Uterus (tissue), 4 donors: ENCODE data around the gene ASIC2. TPM values are rescaled to one million over a fixed set of nuclear protein-coding genes. Genes with fewer than 3 reads are reported as not detected.

Experiments used
- DNase-seq, 2 donors: peaks; one replicate each; pipeline ENCODE4 v3.0.0-alpha.2; 2019 to 2020
- H3K27ac ChIP-seq, 2 donors: fragments of 200-600 bp; sonication (generic); 1 replicate in 1 of 2; 2 replicates in 1 of 2; pipeline ENCODE4 v1.5.1; 2016 to 2018
- H3K27me3 ChIP-seq, 2 donors: fragments of 200-600 bp; sonication (generic); one replicate each; pipeline ENCODE4 v1.5.1; 2018 to 2019; ENCODE audit warnings: control low read depth in 1 of 2
- H3K36me3 ChIP-seq, 2 donors: fragments of 200-600 bp; sonication (generic); one replicate each; pipeline ENCODE4 v1.5.1; 2019; ENCODE audit warnings: control low read depth in 1 of 2
- H3K4me1 ChIP-seq, 2 donors: fragments of 200-600 bp; sonication (generic); one replicate each; pipeline ENCODE4 v1.5.1; 2018 to 2019; ENCODE audit warnings: control low read depth in 1 of 2
- H3K4me3 ChIP-seq, 2 donors: fragments of 200-600 bp; sonication (generic); 1 replicate in 1 of 2; 2 replicates in 1 of 2; pipeline ENCODE4 v1.5.1; 2018 to 2019; ENCODE audit warnings: mild to moderate bottlenecking in 1 of 2
- H3K9me3 ChIP-seq, 2 donors: fragments of 200-600 bp; sonication (generic); one replicate each; pipeline ENCODE4 v1.5.1; 2019; ENCODE audit warnings: control low read depth in 1 of 2
- CTCF ChIP-seq, 4 experiments: fragments of 200-600 bp in 2 of 4; fragments of 450-650 bp in 2 of 4; sonication (generic) in 2 of 4; IDR thresholded peaks; one replicate each; pipeline ENCODE4 v1.5.1; 2016 to 2019; ENCODE audit warnings: antibody characterized with exemption in 4 of 4, mild to moderate bottlenecking in 2 of 4, moderate library complexity in 1 of 4
- POLR2A ChIP-seq, 2 donors: fragments of 450-650 bp; IDR thresholded peaks; one replicate each; pipeline ENCODE4 v1.6.1; 2016; ENCODE audit warnings: antibody characterized with exemption in 2 of 2, mild to moderate bottlenecking in 1 of 2, moderate library complexity in 1 of 2
- intact Hi-C: fragments of 100-400 bp; cut with DNase I; formaldehyde crosslinking; loops from one replicate; pipeline ENCODE4 v1.15.1; 2023; ENCODE audit warnings: low total_unique reads
- total RNA-seq, 4 donors: library from RNA; depleted of rRNA in 3 of 4; stranded (reverse); fragments of >200 nt in 3 of 4; gene quantifications; one replicate each; pipeline versions ENCODE4 v1.1.0 to v1.2.4, GENCODE V29; 2014 to 2023
- donor health status: DM: yes; HTN: yes; CAD: no.

ASIC2 gene
- total RNA-seq, 4 donors from 2014 or later: 1.2 to 1.4 TPM; not detected in 2

GRCh38 chr17:33053676-33054075 is 239.4 kb downstream of the ASIC2 start:
- H3K36me3 ChIP-seq: no peaks in the 10 kb centered on the region

DNA sequence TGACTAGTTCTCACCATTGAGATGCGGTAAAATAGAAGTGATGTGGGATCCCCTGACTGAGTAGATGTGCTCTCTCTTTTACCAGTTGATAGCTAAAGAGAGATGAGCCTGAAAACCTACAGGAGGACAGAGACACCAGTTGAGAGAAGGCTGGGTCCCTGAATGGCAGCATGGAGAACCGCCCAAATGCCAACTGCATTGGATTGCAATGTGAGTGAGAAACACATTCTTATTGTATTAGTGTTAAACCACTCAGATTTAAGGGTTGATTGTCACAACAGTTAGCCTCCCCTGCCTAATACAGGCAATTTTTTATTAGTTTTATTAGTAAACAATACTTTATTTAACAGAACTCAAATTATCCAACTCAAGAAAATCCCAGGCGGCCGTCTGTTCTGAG is 240.2 kb downstream of the ASIC2 start:
- Histone ChIP-seq H3K36me3 (no peaks in the 10 kb centered on the region), H3K9me3 (no peaks in the 10 kb centered on the region), H3K4me3 (no peak overlapping the region), H3K4me1 (no peaks in the 10 kb centered on the region), H3K27ac (no peak overlapping the region), H3K27me3 (no peaks in the 10 kb centered on the region)
- TF ChIP-seq POLR2A (IDR thresholded peaks at IDR 0.05): no peak
- TF ChIP-seq CTCF (IDR thresholded peaks at IDR 0.05): no peak
- DNase-seq: no peak
- intact Hi-C loops: no loop called here

More at GRCh38 chr17:33053676-33054075, 239.4 kb downstream of the ASIC2 start:
- TF ChIP-seq POLR2A (IDR thresholded peaks at IDR 0.05): no peak
- no peak for TF ChIP-seq CTCF (IDR thresholded peaks at IDR 0.05)
- H3K27ac ChIP-seq: no peak overlapping the region
- H3K4me1 ChIP-seq: no peaks in the 10 kb centered on the region
- no peaks in the 10 kb centered on the region for H3K9me3 ChIP-seq
- H3K4me3 ChIP-seq: no peak overlapping the region
- H3K27me3 ChIP-seq: no peaks in the 10 kb centered on the region
- no peak for DNase-seq
- intact Hi-C loops: no loop called here

- intact Hi-C loops: no loop called here
- TF ChIP-seq POLR2A (IDR thresholded peaks at IDR 0.05) (no peak), CTCF (IDR thresholded peaks at IDR 0.05) (no peak)
- Histone ChIP-seq H3K4me3 (no peak overlapping the region), H3K4me1 (no peaks in the 10 kb centered on the region), H3K9me3 (no peaks in the 10 kb centered on the region), H3K27ac (no peak overlapping the region), H3K36me3 (no peaks in the 10 kb centered on the region), H3K27me3 (no peaks in the 10 kb centered on the region)
- DNase-seq: no peak
Observed at GRCh38 chr17:33050611-33051140, 242.4 kb downstream of the ASIC2 start.

DNA sequence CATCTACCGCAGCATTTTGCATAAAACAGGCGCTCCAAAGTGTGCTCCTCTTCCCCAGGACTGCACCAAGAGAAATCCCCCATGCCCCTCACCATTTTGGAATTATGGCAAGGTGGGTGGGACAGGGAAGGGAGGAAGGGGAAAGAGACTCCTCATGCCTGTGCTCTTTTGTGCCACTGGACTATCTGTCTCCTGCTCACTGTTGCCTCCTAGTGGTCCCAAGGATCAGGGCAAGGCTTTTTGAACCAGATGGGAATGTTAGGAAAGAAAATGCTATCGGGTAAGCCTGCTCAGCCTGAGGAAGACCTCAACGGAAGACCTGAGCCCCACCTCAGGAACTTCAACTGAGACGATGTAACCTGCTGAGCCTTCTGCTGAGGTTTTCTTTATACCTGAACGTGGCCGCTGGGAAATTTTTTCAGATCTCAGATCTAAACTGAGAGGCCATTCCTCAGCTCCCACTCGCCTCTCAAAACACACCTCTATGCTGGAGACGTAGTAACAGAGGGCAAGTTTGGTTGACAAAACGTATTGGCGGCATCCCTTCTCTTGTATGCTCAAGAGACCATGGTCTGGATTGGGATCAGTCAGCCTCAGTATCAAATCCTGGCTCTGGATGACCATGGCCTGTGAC is 243.2 kb downstream of the ASIC2 start:
- Histone ChIP-seq H3K4me3 (no peak overlapping the region), H3K27ac (no peak overlapping the region), H3K27me3 (no peaks in the 10 kb centered on the region), H3K36me3 (no peaks in the 10 kb centered on the region), H3K4me1 (no peaks in the 10 kb centered on the region), H3K9me3 (no peaks in the 10 kb centered on the region)
- intact Hi-C loops: no loop called here
- TF ChIP-seq CTCF (IDR thresholded peaks at IDR 0.05) (peak; percentile 39 to 58 (median 44)), POLR2A (IDR thresholded peaks at IDR 0.05) (no peak)
- DNase-seq: peak; percentile 22 to 30

DNA sequence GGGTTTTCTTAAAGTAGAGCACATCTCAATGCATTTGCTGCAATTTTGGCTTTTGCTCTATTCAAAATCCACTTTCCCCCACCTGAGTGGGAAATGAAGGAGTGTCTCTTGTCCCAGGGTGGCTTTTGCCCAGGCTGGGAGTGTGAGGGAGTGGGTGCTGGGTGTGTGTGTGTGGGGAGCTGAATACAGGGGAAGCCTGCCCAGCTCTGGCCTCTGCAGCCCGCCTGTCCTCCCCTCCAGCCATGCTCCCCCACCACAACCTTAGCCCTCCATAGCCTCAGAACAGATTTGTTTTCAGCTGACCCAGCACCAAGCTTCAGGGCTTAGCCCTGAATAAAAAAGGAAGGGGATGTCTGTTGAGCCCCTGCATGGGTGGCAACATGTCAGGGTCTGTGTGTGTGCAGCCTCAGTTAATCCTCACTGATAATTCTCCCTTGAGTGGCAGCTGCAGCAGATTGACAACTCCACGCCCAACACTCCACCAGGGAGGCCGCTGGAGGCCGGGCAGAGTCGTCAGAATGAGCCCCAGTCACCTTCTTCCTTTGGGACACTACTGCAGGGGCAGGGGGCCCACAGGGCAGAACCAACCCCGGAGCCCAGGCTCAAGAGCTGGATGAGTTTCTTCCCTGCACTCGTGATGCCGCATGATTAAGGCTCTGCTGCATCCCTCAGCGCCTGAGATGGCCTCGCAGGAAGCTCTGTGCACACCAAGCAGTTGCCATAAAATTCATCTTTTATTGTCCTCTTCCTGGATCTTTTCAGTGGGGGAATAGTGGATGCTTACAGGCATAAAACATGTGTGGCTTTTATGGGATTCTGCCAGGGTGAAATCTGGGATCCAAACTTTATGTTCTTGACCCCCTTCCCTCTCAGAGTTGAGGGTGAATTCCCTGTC is 246.5 kb downstream of the ASIC2 start:
- no peak overlapping the region for H3K4me3 ChIP-seq
- no peaks in the 10 kb centered on the region for H3K9me3 ChIP-seq
- no peak for DNase-seq
- H3K36me3 ChIP-seq: no peaks in the 10 kb centered on the region
- intact Hi-C loops: no loop called here
- H3K27me3 ChIP-seq: no peaks in the 10 kb centered on the region
- TF ChIP-seq CTCF (IDR thresholded peaks at IDR 0.05) (no peak), POLR2A (IDR thresholded peaks at IDR 0.05) (no peak)
- no peaks in the 10 kb centered on the region for H3K4me1 ChIP-seq
- H3K27ac ChIP-seq: no peak overlapping the region
